ENCODE measurements around the gene ROBO2.

ROBO2 gene, protein sequence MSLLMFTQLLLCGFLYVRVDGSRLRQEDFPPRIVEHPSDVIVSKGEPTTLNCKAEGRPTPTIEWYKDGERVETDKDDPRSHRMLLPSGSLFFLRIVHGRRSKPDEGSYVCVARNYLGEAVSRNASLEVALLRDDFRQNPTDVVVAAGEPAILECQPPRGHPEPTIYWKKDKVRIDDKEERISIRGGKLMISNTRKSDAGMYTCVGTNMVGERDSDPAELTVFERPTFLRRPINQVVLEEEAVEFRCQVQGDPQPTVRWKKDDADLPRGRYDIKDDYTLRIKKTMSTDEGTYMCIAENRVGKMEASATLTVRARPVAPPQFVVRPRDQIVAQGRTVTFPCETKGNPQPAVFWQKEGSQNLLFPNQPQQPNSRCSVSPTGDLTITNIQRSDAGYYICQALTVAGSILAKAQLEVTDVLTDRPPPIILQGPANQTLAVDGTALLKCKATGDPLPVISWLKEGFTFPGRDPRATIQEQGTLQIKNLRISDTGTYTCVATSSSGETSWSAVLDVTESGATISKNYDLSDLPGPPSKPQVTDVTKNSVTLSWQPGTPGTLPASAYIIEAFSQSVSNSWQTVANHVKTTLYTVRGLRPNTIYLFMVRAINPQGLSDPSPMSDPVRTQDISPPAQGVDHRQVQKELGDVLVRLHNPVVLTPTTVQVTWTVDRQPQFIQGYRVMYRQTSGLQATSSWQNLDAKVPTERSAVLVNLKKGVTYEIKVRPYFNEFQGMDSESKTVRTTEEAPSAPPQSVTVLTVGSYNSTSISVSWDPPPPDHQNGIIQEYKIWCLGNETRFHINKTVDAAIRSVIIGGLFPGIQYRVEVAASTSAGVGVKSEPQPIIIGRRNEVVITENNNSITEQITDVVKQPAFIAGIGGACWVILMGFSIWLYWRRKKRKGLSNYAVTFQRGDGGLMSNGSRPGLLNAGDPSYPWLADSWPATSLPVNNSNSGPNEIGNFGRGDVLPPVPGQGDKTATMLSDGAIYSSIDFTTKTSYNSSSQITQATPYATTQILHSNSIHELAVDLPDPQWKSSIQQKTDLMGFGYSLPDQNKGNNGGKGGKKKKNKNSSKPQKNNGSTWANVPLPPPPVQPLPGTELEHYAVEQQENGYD (N-terminal part only)

DNA sequence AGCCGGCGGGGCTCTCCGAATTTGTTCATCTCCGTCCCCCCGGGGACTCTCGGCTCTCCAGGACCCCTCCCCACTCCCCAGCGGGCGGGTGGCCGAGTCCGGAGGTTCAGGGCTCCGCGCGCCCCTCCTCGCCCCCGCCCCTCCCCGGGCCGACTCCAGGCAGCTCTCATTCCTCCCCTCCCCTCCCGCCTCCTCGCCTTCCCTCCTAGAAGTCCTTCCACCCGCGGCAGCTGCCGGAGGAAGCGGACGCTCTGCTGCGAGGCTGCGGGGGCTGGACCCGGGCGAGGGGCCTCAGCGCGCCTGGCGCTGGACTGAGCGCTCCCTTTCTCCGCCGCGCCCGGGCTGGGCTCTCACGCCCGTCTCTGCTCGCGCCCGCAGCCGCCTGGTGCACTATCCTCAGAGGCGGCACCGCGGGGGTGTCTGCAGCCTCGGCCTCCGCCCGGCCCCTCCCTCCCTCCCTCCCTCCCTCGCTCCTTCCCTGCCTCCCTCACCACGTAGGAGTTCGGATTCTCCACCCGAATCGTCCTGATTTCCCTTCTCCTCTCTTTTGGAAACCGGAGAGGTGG, at the start of gene ROBO2:
Gene ROBO2, plus strand, starts transcription at position 494 of the 566 bp plus-strand sequence. CDS start 687 bp downstream, outside the sequence.
- no peak for DNase-seq

DNA sequence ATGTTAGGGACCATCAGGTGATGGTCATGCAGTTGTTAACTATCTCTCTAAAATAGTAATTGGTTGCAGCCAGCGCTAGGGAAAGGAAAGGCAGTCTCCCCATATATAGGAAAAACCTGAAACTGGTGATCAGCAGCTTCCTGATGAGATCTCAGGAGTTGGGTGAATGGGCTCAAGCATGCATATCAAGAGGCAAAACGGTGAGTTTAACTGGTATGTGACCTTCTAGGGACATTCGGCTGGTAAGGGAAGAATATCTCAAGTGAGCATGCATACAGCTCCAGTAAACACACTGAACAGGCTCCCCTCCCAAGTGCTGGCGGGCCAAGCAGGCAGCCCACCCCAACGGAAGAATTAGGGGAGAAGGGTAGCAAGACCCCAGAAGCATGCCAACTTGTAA, 49.3 kb upstream of the ROBO2 start:
- DNase-seq: no peak

DNA sequence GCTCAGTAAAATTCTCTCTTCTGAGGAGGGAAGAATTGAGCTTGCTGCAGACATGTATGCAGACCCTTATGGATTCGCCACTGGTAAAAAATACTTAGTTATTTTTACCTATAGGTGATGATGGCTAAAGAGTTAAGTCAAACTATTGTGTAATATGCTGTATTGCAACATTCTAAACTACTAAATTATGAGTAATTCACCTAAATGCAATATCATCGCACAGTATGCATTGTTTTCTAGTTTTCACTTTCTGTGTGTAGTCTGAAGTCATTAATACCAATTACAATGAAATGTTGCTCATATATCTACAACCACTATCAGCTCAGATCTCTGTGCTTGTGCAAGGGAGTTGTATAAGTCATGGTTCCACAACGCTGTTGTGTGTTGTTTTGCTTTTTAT, 48.7 kb upstream of the ROBO2 start:
- no peak for DNase-seq

DNA sequence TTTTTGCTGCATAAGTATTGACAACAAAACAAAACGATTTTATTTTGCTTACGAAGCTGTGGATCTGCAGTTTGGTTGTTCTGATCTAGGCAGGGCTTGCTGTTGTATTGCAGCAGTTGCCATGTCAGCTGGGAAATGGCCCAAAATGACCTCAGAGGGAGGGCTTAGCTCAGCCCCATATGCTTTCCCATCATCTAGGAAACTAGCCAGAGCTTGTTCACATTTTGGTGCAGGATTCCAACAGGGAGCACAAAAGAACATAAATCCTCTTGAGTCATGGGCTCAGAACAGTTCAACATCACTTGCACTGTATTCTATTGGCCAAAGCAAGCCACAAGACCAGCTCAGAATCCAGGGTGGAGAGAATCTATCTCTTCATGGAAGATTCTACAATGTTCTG, 42.2 kb upstream of the ROBO2 start:
- DNase-seq: no peak

DNA sequence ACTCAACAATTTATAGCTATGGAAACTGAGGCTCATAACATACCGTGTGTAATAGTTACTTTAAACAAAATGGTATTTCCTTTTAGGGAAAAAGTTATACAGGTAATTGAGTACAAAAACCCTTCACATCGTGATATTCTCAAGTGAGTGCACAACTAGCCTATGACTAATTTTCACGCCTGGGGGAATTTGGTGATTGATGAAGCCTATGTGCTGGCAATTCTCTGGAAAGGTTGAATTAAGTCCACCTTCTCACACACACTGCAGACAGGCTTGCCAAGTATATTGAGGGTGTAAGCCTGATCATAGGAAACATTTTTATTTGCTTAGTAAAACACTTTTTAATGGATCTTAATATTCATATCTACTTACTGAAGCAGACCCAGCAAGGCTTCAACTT, 41.3 kb upstream of the ROBO2 start:
- DNase-seq: no peak

DNA sequence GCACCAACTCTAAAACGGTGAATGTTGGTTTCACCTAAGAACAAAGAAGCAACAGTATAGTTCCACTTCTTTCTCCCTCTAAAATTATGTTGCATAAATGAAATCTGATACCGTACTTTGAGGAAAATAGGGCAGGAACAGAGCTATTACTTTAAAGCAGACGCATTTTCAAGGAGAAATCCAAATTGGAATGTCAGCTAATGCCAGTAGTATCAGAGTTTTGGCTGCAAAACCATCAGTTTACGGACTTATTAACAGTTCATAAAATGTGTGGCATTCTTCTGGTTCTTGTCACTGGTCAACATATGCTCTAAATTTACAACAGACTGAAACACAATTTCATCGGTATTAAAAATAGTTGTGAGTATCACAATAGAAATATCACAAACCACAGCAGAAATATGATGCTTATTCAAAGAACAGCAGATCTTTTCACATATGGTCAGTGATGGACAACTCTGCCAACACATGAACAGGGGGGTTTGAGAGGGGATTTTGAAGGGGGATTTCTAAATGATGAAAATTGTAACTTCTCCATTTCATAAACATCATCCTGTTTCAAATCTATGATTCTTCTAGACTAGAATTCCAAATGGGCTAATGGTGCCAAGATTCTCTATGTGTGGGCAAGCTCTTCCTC, 38.7 kb upstream of the ROBO2 start:
- DNase-seq: no peak

DNA sequence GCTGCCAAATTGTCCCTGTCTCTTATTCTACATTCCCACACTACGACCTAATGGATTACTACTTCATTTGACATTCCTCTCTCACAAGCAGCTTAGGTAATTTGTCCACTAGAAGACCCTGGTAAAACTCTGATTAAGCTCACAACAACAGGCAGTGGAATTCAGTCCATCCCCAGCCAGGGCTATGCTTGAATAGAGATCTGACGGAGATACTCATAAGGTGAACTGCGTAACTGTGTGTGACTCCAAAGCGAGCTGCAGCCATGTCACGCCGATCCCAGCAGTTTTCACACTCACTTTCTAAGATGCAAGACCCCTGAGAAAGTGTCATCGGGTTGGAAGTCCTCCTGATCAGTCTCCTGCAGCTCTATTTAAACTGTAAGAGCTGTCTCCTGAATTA, 25.7 kb upstream of the ROBO2 start:
- no peak for DNase-seq

DNA sequence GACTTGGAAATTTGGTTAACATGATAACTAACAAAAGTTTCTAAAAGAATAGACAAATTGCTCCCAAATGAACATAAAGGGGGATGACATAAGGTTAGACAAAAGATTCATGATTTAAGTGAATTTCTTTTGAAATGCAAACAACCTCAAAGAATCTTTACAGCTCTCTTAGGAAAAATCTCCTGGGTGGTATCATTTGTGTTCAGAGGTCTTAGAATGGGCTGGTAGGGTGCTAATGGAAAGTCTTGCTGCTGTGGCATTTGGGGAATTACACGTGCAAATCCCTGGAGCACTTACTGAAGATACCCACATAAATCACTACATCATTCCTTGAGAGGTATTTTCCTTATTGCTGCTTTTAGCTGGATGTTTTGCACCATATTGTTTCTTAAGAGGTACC, 14.4 kb upstream of the ROBO2 start:
- DNase-seq: no peak

DNA sequence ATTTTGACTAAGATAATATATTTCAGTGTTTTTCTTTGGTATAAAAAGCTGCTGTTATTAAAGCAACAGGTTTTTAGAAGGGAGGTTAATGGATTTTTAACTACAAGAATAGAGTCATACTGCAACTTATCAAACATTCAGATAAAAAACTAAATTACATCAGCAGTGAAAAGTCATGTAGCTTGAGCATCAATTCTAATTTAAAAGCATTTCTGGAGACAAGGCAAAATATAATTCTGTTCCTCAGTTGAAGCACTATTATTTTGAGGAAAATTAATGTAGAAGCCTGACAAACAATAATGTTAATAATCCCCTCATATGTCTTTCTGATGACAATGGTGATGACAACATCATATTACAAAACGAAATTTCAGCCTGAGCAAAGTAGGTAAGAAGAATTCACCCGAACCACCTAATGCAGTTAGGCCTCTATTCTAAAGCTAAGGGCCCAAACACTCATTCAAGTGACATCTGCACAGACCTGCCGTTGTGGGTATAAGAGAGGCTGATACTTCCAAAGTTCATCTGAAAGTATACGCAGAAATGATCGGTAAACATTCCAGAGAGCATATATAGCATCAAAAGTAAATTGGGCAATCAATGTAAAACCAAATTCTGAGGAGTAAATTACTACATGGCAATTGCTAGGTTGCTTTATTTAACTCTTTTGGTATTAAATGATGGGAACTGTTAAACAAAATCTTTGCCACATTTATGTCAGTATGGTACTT, 12.8 kb upstream of the ROBO2 start:
- DNase-seq: no peak

DNA sequence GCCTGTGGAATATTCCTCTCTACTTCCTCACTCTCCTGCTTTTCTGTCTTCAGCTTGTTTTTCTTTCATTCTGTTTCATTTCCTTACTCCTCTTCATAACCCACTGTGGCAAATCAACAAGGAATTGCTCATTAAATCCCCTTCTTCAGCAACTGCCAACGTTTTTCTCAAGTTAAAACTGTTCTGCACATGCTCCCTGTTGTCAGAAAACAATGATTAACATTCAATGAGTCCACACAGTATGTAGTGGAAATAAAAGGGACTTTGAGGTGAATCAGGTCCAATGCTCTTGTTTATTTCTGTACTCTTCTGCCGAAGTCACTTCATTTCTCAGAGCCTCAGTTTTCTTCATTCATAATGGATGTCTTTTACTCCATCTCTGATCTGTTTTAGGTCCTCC, 11.9 kb upstream of the ROBO2 start:
- DNase-seq: no peak

DNA sequence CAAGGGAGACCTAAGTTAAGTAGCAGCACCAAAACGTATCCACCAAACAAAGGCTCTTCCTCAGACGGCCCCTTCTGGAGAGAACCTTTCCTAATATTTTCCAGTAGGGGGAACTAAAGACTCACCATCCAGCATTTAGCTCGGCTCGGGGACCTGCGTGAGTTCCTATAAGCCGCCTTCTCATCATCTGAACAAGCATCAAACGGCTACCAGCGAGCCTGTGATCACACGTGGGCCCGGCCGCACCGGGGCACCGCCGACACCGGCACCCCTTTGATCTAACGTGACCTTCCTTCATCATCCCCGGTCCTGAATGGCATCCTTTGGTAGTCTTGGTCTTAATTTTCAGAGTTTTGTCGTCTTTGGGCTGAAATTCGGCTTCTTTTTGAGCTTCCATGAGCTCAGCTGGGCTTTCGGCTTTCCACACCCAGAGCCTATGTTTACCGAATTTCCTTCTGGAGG, 1.4 kb upstream of the ROBO2 start:
- DNase-seq: peak; percentile 75

DNA sequence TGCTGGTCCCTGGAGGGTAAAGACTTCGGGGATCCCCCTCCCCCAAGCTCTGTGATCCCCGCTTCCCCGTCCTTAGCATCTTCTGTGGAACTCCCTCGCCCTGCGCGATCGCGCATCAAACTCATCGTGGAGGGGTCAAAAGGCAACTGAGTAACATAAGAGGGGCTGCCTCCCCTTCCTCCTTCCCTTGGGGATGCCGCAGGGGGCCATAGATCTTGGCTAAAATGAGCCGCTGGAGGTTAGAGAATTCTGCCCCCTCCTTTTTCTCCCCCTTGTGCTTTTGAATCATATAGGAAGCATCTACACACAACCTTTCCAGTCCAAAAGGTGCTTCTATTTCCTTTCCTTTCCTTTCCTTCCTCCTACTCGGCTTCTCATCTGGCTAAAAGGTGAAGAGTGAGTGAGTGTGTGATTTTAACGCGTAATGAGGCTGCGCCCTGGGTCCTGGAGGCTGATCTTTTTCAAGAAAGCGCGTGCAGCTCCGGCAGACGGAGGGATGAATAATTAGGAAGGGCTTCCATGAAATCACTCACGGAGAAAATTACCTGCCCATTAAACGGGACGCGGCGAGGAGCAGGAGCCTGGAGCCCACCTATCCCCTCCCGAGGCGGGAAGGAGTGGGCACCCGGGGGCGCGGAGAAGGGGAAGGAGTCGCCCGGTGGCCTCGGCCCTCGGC, 831 bp upstream of the ROBO2 start:
- DNase-seq: no peak

DNA sequence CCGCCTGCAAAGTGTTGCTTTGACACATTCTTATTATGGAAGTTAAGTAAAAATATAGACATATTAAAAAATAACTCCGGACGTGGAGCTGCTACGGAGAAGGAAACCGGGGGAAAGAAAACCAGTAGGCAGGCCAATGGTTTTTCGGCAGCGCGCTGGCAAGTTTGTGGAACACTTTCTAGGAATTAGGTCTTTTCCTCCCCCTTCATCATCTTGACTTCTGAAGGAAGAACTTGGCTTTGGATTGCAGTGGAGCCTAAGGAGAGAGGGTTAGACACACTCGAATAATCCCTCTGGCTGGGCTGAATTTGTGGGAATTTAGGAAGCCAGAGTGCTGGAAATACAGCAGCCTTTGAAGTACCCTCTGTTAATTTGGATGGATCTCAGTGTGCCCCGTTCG, 317 bp downstream of the ROBO2 start:
- DNase-seq: no peak

DNA sequence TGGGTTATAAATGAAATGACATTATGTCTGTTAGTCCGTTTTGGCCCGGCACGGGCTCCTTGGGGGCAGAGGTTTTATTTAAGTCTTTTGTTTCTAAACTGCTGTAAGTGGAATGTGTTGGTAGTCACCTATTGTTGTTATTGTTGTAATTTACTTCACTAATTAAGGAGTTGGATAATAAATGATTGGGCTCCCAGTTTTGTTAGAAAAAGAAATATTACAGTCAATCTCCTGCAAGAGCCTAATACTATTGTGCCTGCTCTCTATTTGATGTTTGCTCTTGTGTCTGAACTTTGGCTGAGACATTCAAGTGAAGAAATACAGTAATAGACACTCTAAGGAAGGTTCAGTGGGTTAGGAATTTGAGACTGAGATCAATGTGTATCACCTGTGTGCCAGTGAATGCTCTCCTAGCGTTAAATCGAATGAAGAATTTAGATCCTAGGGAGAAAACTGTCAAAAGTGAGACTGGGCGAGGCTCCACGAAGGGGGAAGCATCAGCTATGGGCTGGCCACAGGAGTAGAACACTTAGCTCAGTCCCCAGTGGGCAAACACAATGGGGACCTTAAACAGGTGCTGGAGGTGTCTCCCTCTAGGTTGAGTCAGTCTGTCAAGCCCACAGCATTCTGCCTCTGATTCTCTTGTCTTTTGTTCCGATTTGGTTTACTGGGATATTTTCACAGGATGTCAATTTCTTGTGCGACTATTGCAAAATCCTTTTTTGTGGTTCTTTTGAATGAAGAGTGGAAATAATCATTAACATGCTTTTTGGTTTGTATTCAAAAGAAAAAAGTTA, 1.2 kb downstream of the ROBO2 start:
- DNase-seq: no peak

DNA sequence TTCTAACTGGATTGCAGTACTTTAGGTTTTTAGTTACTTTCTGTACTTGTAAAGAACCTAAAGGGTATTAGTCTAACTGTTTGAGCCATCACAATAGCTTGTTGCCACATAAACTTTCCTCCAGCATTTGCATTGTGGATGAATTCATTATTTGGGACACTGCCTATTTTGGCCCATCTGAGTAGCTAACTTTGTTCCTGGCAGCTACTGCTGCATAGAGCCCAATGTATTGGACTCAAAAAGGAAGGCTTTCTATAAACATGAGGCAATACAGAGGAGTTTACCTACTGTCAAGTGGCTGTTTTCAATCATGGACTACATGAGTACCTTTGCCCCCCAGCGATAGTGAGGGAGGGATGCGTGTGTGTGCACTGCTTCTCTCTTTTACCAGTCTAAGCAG, 1.9 kb downstream of the ROBO2 start:
- no peak for DNase-seq

DNA sequence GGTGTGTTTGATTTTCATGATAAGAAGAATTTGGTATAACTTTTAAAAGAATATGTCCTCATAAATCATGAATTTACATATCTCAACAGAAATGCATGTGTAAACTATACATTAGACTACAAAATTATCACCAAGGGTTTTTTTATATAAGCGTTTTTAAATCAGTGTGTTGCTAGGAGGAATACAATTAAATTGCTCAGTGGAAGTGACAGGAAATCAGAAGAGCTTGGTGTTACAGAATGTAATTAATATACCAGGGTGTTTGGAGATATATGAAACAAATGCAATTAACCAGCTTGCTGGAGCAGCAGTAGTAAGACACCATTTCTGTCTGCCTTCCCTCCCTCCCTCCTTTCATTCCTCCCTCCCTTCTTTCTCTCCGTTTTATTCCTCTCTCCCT, 2.4 kb downstream of the ROBO2 start:
- DNase-seq: no peak

DNA sequence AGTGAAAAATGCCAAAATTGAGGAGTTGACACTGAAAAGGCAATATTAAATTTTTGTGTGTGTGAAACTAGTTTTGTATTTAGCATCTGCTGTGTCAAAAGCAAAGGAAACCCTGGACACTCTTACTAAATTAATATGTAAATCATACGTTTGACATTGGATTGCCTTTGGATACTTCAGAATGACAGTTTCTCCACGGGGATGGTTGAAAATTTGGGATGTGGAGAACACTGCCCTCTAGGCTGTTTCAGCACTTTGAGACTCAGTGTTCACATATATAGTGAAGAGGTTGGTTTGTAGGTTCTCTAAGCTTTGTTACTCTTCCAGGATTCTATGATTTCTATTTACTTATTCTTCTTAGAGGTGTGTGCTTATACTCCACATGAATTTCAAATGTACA, 3.0 kb downstream of the ROBO2 start:
- DNase-seq: no peak

DNA sequence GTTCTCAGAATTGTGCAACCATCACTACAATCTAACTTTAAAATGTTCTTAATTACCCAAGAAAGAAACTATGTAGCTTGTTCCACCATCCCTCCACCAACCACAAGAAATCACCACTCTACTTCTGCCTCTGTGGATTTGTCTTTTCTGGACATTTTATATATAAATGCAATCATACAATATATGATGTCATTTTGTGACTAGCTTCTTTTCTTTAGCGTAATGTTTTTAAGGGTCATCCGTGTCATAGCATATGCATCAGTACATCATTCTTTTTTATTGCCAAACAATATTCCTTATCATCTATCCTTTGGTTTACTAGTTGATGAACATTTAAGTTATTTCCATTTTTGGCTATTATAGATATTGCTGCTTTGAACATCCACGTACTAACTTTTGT, 5.8 kb downstream of the ROBO2 start:
- DNase-seq: no peak

DNA sequence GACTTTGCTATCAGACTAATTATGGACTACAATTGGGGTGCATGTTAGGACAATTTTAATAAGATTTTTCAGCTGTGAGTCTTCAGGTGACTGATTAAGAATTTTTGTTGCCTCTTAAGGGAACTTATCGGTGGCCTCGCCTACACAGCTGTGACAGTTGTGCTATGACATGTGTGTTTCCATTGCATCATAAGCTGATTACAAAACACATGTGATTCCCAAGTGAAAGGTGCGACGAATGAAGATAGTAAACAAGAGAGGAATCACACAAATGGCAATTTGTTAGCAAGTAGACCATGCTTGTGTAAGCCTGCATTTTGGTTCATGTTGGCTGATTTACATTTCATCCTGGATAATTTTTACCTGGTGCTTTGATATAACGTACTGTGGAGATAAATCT, 8.3 kb downstream of the ROBO2 start:
- DNase-seq: no peak

DNA sequence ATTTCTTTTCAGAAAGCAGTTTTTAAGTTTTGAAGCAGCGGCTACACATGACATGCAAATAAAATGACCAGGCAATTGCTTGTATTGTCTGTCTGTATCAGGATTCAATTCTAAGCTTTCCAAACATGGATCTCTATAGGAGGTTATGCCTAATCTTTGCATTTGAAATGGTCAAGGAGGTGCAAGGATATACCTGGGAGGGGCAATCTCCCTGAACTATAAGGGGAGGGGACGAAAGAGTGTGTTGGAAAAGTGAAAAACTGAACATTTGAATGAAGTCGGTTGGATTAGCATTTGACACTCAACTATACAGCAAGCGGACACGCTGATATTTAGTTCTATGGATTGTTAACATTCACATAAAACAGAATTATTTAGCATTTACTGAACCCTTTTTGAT, 11.7 kb downstream of the ROBO2 start:
- DNase-seq: no peak
